WTC11 (cell line): ENCODE measurements around the gene CTPS2. TPM values are rescaled to one million over a fixed set of nuclear protein-coding genes. Genes with fewer than 3 reads are reported as not detected.
A peak's percentile ranks its signal among the peaks of the same experiment; 100 is the strongest.

ENCODE experiments used
- ATAC-seq: fragments of 200-7000 bp; cut with Tn5 transposase; 2 replicates; pipeline ENCODE4 v1.10.0; 2021; ENCODE audit warnings: mild to moderate bottlenecking, moderate library complexity
- CTCF ChIA-PET: fragments of 300-600 bp; sonication (Branson Sonifier 250); formaldehyde crosslinking; loops from one replicate; lab custom pipeline; 2021; ENCODE audit warnings: antibody characterized with exemption; lab: Charles Lee
- POLR2A ChIA-PET: fragments of 350-600 bp; sonication (Branson Sonifier 250); formaldehyde crosslinking; loops from one replicate; lab custom pipeline; 2021; ENCODE audit warnings: antibody characterized with exemption; lab: Charles Lee
- DNase-seq: peaks from one replicate; pipeline ENCODE4 v3.0.0; 2021; ENCODE audit warnings: low spot score
- H3K27ac Mint-ChIP-seq: 2 replicates; pipeline ENCODE4 v1.8.0; 2021; ENCODE audit warnings: mixed read lengths
- H3K27me3 Mint-ChIP-seq: 2 replicates; pipeline ENCODE4 v1.8.0; 2021; ENCODE audit warnings: low read depth, mild to moderate bottlenecking, moderate library complexity, mixed read lengths
- H3K36me3 Mint-ChIP-seq: 2 replicates; pipeline ENCODE4 v1.8.0; 2021; ENCODE audit warnings: mixed read lengths
- H3K4me1 Mint-ChIP-seq: 2 replicates; pipeline ENCODE4 v1.8.0; 2022; ENCODE audit warnings: mixed read lengths
- H3K4me3 Mint-ChIP-seq: 2 replicates; pipeline ENCODE4 v1.8.0; 2021; ENCODE audit warnings: mild to moderate bottlenecking, moderate library complexity, mixed read lengths
- H3K9me3 Mint-ChIP-seq: 2 replicates; pipeline ENCODE4 v1.8.0; 2021; ENCODE audit warnings: mixed read lengths
- ARID4B ChIP-seq: sonication (generic); formaldehyde crosslinking; IDR thresholded peaks from 2 replicates; pipeline ENCODE4 v1.8.0; 2023; ENCODE audit warnings: missing genetic modification reagents, mild to moderate bottlenecking, borderline replicate concordance
- CBFB ChIP-seq: sonication (generic); formaldehyde crosslinking; IDR thresholded peaks from 2 replicates; pipeline ENCODE4 v1.8.1; 2022; ENCODE audit warnings: mild to moderate bottlenecking, low read depth, missing genetic modification reagents
- ELF4 ChIP-seq: sonication (generic); formaldehyde crosslinking; IDR thresholded peaks from 2 replicates; pipeline ENCODE4 v1.8.1; 2022; ENCODE audit warnings: low read depth, mild to moderate bottlenecking, moderate library complexity, missing genetic modification reagents
- ERG ChIP-seq: fragments of 250-450 bp; sonication (Bioruptor Pico); IDR thresholded peaks from 2 replicates; pipeline ENCODE4 v1.8.0; 2021; ENCODE audit warnings: mild to moderate bottlenecking
- FOXP1 ChIP-seq: sonication (generic); formaldehyde crosslinking; IDR thresholded peaks from 2 replicates; pipeline ENCODE4 v1.8.0; 2022; ENCODE audit warnings: missing genetic modification reagents, mild to moderate bottlenecking, moderate library complexity, borderline replicate concordance
- FOXP4 ChIP-seq: sonication (generic); formaldehyde crosslinking; IDR thresholded peaks from 2 replicates; pipeline ENCODE4 v1.8.0; 2022; ENCODE audit warnings: mild to moderate bottlenecking, missing genetic modification reagents
- HMGXB4 ChIP-seq: sonication (generic); formaldehyde crosslinking; IDR thresholded peaks from 2 replicates; pipeline ENCODE4 v1.8.1; 2023; ENCODE audit warnings: mild to moderate bottlenecking, moderate library complexity, missing genetic modification reagents
- IRF1 ChIP-seq: sonication (generic); formaldehyde crosslinking; IDR thresholded peaks from 2 replicates; pipeline ENCODE4 v1.8.0; 2023; ENCODE audit warnings: missing genetic modification reagents
- JUN ChIP-seq: sonication (generic); formaldehyde crosslinking; IDR thresholded peaks from 2 replicates; pipeline ENCODE4 v1.8.0; 2023; ENCODE audit warnings: mild to moderate bottlenecking, missing genetic modification reagents
- NR2C2 ChIP-seq: sonication (generic); formaldehyde crosslinking; IDR thresholded peaks from 2 replicates; pipeline ENCODE4 v1.8.0; 2022; ENCODE audit warnings: mild to moderate bottlenecking, missing genetic modification reagents
- RELA ChIP-seq: sonication (generic); formaldehyde crosslinking; IDR thresholded peaks from 2 replicates; pipeline ENCODE4 v1.8.1; 2022; ENCODE audit warnings: missing genetic modification reagents, mild to moderate bottlenecking, borderline replicate concordance
- SMAD4 ChIP-seq: sonication (generic); formaldehyde crosslinking; IDR thresholded peaks from 2 replicates; pipeline ENCODE4 v1.8.0; 2022; ENCODE audit warnings: mild to moderate bottlenecking, missing genetic modification reagents
- SOX15 ChIP-seq: fragments of 250-450 bp; sonication (Bioruptor Pico); IDR thresholded peaks from 2 replicates; pipeline ENCODE4 v1.9.0; 2021; ENCODE audit warnings: mild to moderate bottlenecking
- STAT6 ChIP-seq: sonication (generic); formaldehyde crosslinking; conservative IDR thresholded peaks from 2 replicates; pipeline ENCODE4 v1.8.1; 2023; ENCODE audit warnings: mild to moderate bottlenecking, low read depth, missing genetic modification reagents, moderate library complexity
- total RNA-seq: library from RNA; stranded (reverse); gene quantifications from 3 replicates; pipeline ENCODE4 v1.2.3, GENCODE V29; 2021

CTPS2 gene
- total RNA-seq, 1 experiment from 2014 or later = 23.2 TPM

GRCh38 chrX:16664074-16664473 lies 48.4 kb downstream of the CTPS2 start:
- TF ChIP-seq CBFB (CRISPR knock-in tag) (no peak), ERG (CRISPR knock-in tag) (no peak), FOXP1 (CRISPR knock-in tag) (no peak), RELA (CRISPR knock-in tag) (no peak), JUN (CRISPR knock-in tag) (no peak), IRF1 (no peak), NR2C2 (no peak), SMAD4 (no peak), STAT6 (CRISPR knock-in tag) (no peak), SOX15 (CRISPR knock-in tag) (no peak), ELF4 (no peak), ARID4B (no peak), FOXP4 (CRISPR knock-in tag) (no peak), HMGXB4 (CRISPR knock-in tag) (no peak)
- no peak for DNase-seq
- Mint-ChIP-seq H3K4me3 (no peak overlapping the region), H3K9me3 (no peaks in the 10 kb centered on the region), H3K27ac (peak overlapping the region; percentile 61; the same call in 1 of the 2 replicates), H3K27me3 (no peaks in the 10 kb centered on the region), H3K4me1 (peaks cover 27% of the 10 kb centered on the region), H3K36me3 (peaks cover 39% of the 10 kb centered on the region)
- ChIA-PET POLR2A (no interaction called here), CTCF (interaction anchor here (1.2 to 2.8 kb wide), 4 partner anchors 86 to 551 kb away, joined by 3 to 12 read pairs (median 6); no protein-coding TSS in a partner anchor)
- ATAC-seq = no peak
